ENCODE data around the gene ACOX3. TPM values are rescaled to one million over a fixed set of nuclear protein-coding genes. Genes with fewer than 3 reads are reported as not detected.

The ACOX3 gene
- total and polyA plus RNA-seq, 2 of the 8 experiments (the other 6 are each of a cell fraction or from before 2014, with no cell fraction given) = 2.5 to 9.9 TPM

DNA sequence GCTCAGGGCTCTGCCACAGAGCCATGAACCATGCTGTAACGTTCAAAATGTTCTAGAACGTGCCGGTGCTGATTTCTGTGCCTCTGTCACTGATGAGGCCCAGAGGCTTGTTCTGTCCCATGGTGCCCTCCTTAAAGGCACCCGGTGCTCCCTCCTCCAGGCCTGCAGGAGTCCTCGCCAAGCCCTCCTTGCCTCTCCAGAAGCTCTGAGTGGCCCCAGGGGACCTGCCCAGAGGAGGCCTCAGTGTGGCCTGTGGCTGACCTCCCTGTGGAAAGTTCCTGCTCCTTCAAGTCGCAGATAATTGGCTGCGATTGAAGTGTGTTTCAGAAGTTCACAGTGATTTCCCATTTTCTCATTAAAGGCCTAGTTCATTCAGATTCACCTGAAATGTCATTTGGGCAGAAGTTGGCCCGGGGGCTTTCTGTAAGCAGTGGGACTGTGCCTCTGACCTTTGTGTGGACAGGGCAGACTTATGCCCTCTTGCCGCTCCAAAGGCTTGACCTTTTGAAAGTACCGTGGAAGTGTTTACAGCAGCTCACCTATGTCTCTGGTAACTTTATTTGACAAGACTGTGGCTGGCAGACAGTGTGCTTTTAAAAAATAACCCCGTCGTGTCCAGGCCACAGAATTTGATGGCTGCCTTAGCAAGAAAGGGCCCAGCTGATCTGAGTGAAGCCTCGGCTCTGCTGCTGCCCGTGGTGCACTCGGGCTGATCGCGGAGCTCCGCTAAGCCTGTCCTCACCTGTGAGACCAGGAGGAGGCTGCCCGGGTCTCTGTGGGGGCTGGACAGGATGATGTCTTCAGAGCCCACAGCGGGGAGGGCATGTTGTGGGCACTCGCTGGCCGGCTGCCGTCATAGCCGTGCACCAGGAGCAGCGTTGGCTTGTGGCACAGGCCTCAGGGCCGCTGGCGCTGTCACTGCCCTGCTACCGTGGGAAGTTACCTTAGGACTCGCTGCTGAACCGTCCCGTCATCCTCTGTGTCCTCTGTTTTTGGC, 25.4 kb upstream of the ACOX3 start (continued):
- TF ChIP-seq CBX5 (IDR thresholded peaks at IDR 0.05; ENCODE audit: low read depth, low read length) (no peak), SP2 (IDR thresholded peaks at IDR 0.05; ENCODE audit: low read length) (no peak), POLR2A (IDR thresholded peaks at IDR 0.05; ENCODE audit: control extremely low read depth in 1 of 2, low read depth in 2 of 2, low read length in 2 of 2) (no peak)
- TF ChIP-seq, protein P1, sequence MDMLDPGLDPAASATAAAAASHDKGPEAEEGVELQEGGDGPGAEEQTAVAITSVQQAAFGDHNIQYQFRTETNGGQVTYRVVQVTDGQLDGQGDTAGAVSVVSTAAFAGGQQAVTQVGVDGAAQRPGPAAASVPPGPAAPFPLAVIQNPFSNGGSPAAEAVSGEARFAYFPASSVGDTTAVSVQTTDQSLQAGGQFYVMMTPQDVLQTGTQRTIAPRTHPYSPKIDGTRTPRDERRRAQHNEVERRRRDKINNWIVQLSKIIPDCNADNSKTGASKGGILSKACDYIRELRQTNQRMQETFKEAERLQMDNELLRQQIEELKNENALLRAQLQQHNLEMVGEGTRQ (IDR thresholded peaks at IDR 0.05; ENCODE audit: low read length) = no peak
- TF ChIP-seq, protein P2, sequence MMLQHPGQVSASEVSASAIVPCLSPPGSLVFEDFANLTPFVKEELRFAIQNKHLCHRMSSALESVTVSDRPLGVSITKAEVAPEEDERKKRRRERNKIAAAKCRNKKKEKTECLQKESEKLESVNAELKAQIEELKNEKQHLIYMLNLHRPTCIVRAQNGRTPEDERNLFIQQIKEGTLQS (IDR thresholded peaks at IDR 0.05; ENCODE audit: insufficient read depth, low read depth, low read length) = no peak
